ENCODE measurements around the gene HSD17B3.

DNA sequence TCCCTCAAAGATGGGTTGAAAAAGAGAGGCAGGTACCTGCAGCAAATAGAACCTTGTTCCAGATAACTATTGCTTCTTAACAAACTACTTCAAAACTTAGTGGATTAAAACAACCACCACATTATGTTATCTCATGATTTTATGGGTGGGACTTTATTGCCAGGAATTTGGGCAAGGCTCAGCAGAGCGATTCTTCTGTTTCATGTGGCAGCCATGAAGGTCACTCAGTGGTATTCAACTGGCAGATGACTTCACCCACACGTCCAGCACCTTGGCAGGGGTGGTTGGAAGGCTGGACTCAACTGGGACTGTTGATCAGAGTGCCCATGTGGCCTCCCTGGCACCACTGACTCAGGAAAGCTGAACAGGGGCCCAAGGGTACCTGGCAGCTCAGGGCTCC lies 112.0 kb downstream of the HSD17B3 start:
- TF ChIP-seq, protein P1, sequence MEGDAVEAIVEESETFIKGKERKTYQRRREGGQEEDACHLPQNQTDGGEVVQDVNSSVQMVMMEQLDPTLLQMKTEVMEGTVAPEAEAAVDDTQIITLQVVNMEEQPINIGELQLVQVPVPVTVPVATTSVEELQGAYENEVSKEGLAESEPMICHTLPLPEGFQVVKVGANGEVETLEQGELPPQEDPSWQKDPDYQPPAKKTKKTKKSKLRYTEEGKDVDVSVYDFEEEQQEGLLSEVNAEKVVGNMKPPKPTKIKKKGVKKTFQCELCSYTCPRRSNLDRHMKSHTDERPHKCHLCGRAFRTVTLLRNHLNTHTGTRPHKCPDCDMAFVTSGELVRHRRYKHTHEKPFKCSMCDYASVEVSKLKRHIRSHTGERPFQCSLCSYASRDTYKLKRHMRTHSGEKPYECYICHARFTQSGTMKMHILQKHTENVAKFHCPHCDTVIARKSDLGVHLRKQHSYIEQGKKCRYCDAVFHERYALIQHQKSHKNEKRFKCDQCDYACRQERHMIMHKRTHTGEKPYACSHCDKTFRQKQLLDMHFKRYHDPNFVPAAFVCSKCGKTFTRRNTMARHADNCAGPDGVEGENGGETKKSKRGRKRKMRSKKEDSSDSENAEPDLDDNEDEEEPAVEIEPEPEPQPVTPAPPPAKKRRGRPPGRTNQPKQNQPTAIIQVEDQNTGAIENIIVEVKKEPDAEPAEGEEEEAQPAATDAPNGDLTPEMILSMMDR (IDR thresholded peaks at IDR 0.05): no peak
- no peak for TF ChIP-seq POLR2A (IDR thresholded peaks at IDR 0.05)
- TF ChIP-seq POLR2AphosphoS5 (IDR thresholded peaks at IDR 0.05): no peak
- no peak for TF ChIP-seq EP300 (IDR thresholded peaks at IDR 0.05)

Data from sigmoid colon (tissue), 4 donors.